Astrocyte (in vitro differentiated cells and primary cell): ENCODE results near the gene AQP5. TPM values are rescaled to one million over a fixed set of nuclear protein-coding genes. Genes with fewer than 3 reads are reported as not detected.

Source experiments
- DNase-seq: peaks from one replicate; pipeline ENCODE4 v3.0.0-alpha.2; 2010; ENCODE audit warnings: low read depth
- FAIRE-seq: peaks from 2 replicates; lab custom pipeline; 2011; peaks lifted over from hg19 to GRCh38; lab: Jason Lieb, UNC
- H2AFZ ChIP-seq: 2 replicates; pipeline ENCODE4 v1.6.0; 2012; ENCODE audit warnings: low read depth, low read length, inconsistent platforms
- H3K27ac ChIP-seq: 2 replicates; pipeline ENCODE4 v1.5.1; 2011; ENCODE audit warnings: low read depth, low read length, inconsistent platforms
- H3K27me3 ChIP-seq: 2 replicates; pipeline ENCODE4 v1.6.0; 2011; ENCODE audit warnings: low read length, inconsistent platforms; ENCODE audit not compliant: insufficient read depth
- H3K36me3 ChIP-seq: 2 replicates; pipeline ENCODE4 v1.5.1; 2011; ENCODE audit warnings: low read length, inconsistent platforms; ENCODE audit not compliant: insufficient read depth
- H3K4me1 ChIP-seq: 2 replicates; pipeline ENCODE4 v1.5.1; 2011; ENCODE audit warnings: low read length, inconsistent platforms; ENCODE audit not compliant: insufficient read depth
- H3K4me2 ChIP-seq: 2 replicates; pipeline ENCODE4 v1.6.0; 2012; ENCODE audit warnings: low read length, inconsistent platforms
- H3K4me3 ChIP-seq: 2 replicates; pipeline ENCODE4 v1.5.1; 2011; ENCODE audit warnings: low read depth, mild to moderate bottlenecking, low read length, inconsistent platforms; ENCODE audit not compliant: insufficient read depth
- H3K79me2 ChIP-seq: 2 replicates; pipeline ENCODE4 v1.6.0; 2012; ENCODE audit warnings: mild to moderate bottlenecking, low read length, inconsistent platforms; ENCODE audit not compliant: insufficient read depth
- H3K9ac ChIP-seq: 2 replicates; pipeline ENCODE4 v1.6.0; 2012; ENCODE audit warnings: mild to moderate bottlenecking, low read length, inconsistent platforms
- H3K9me3 ChIP-seq: 2 replicates; pipeline ENCODE4 v1.5.1; 2012; ENCODE audit warnings: low read depth, mild to moderate bottlenecking, low read length, inconsistent platforms; ENCODE audit not compliant: insufficient read depth
- H4K20me1 ChIP-seq: 2 replicates; pipeline ENCODE4 v1.6.0; 2012; ENCODE audit warnings: low read length, inconsistent platforms; ENCODE audit not compliant: insufficient read depth
- H3K27ac Mint-ChIP-seq: one replicate; pipeline ENCODE4 v1.8.0; 2021; ENCODE audit warnings: mild to moderate bottlenecking, mixed read lengths; ENCODE audit not compliant: unreplicated experiment
- H3K27me3 Mint-ChIP-seq: one replicate; pipeline ENCODE4 v1.8.0; 2021; ENCODE audit warnings: low read depth, mixed read lengths; ENCODE audit not compliant: unreplicated experiment
- H3K36me3 Mint-ChIP-seq: one replicate; pipeline ENCODE4 v1.8.0; 2021; ENCODE audit warnings: low read depth, mixed read lengths; ENCODE audit not compliant: unreplicated experiment
- H3K4me1 Mint-ChIP-seq: one replicate; pipeline ENCODE4 v1.8.0; 2021; ENCODE audit warnings: low read depth, mixed read lengths; ENCODE audit not compliant: unreplicated experiment
- H3K4me3 Mint-ChIP-seq: one replicate; pipeline ENCODE4 v1.8.0; 2021; ENCODE audit warnings: mild to moderate bottlenecking, moderate library complexity, mixed read lengths; ENCODE audit not compliant: unreplicated experiment
- H3K9me3 Mint-ChIP-seq: one replicate; pipeline ENCODE4 v1.8.0; 2021; ENCODE audit warnings: mild to moderate bottlenecking, mixed read lengths; ENCODE audit not compliant: unreplicated experiment
- EZH2 ChIP-seq: IDR thresholded peaks from 2 replicates; pipeline ENCODE4 v1.6.1; 2012; ENCODE audit warnings: mild to moderate bottlenecking, low read length, inconsistent platforms; ENCODE audit not compliant: insufficient read depth
- total RNA-seq: library from RNA; stranded (reverse); gene quantifications from 2 replicates; pipeline ENCODE4 v1.2.1, GENCODE V29; 2021
- TF ChIP-seq, protein P1 (sequence below): IDR thresholded peaks from 2 replicates; pipeline ENCODE4 v1.5.1; 2011; ENCODE audit warnings: low read depth, mild to moderate bottlenecking, inconsistent platforms, low read length, moderate library complexity; ENCODE audit not compliant: insufficient read depth

AQP5 gene
- total RNA-seq, 1 donor from 2014 or later, result not detected

DNA sequence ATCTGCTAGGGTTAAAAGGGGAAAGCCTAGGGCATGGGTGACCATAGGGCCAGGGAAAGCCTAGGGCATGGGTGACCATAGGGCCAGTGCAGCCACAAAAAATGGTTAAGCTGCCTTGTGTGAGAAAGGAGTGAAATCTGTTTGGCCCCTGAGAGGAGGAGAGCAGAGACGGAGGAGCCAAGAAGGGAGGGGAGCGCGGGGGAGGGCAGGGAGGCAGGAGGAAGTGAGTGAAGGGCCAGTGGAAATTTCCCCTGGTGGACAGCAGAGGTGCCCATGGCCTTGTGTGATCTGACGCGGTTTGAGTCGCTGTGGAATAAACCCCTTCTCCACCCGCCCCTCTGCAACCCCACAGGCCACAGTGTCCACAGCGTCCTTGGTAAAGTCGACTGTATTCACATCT, 10.5 kb downstream of the AQP5 start:
- H3K4me2 ChIP-seq, result no peak overlapping the region
- Mint-ChIP-seq H3K4me1 (peaks cover 4% of the 10 kb centered on the region), H3K4me3 (no peak overlapping the region), H3K36me3 (no peaks in the 10 kb centered on the region), H3K9me3 (no peaks in the 10 kb centered on the region), H3K27me3 (peaks cover 21% of the 10 kb centered on the region), H3K27ac (no peak overlapping the region)
- DNase-seq (no peak), FAIRE-seq (no peak)
- peaks cover 3% of the 10 kb centered on the region for H3K4me1 ChIP-seq
- no peak overlapping the region for H3K9ac ChIP-seq
- H3K9me3 ChIP-seq, result no peaks in the 10 kb centered on the region
- H2AFZ ChIP-seq, result no peak overlapping the region
- no peak overlapping the region for H3K4me3 ChIP-seq
- H4K20me1 ChIP-seq, result no peaks in the 10 kb centered on the region
- no peaks in the 10 kb centered on the region for H3K36me3 ChIP-seq
- no peak overlapping the region for H3K27ac ChIP-seq
- TF ChIP-seq, protein P1, sequence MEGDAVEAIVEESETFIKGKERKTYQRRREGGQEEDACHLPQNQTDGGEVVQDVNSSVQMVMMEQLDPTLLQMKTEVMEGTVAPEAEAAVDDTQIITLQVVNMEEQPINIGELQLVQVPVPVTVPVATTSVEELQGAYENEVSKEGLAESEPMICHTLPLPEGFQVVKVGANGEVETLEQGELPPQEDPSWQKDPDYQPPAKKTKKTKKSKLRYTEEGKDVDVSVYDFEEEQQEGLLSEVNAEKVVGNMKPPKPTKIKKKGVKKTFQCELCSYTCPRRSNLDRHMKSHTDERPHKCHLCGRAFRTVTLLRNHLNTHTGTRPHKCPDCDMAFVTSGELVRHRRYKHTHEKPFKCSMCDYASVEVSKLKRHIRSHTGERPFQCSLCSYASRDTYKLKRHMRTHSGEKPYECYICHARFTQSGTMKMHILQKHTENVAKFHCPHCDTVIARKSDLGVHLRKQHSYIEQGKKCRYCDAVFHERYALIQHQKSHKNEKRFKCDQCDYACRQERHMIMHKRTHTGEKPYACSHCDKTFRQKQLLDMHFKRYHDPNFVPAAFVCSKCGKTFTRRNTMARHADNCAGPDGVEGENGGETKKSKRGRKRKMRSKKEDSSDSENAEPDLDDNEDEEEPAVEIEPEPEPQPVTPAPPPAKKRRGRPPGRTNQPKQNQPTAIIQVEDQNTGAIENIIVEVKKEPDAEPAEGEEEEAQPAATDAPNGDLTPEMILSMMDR, result no peak
- no peak for TF ChIP-seq EZH2
- no peaks in the 10 kb centered on the region for H3K79me2 ChIP-seq
- H3K27me3 ChIP-seq, result peaks cover 15% of the 10 kb centered on the region

DNA sequence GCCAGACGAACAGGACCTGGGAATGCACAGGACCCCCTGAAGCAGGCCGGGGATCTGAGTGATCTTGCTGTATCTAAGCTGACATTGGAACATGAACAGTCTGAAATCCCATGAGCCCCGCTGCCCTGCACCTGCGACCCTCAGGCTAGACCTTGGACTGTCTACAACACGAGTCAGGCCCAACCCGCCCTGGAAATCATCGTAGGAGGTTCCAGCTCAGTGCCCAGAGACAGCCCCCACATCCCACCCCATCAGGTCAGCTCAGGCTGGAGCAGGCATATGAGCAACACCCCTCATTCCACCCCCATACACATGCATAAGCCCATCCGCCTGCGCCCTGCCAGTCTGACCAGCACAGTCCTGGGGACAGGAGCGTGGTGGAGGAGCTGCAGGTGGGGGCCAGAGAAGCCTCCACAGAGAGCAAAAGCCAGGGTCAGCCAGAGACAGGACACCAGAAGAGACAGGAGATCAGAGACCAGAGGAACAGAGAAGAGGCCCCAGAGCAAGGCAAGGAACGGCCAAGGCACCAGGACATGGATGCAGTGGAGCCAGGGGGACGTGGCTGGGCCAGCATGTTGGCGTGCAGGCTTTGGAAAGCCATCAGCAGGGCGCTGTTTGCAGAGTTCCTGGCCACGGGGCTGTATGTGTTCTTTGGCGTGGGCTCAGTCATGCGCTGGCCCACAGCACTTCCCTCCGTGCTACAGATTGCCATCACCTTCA, 11.1 kb downstream of the AQP5 start, which contains the start of gene AQP6:
Gene AQP6, plus strand, starts transcription at position 307 of the 720 bp plus-strand sequence. Its CDS starts 227 bp downstream, at position 534.
- Histone ChIP-seq H3K27ac (no peak within 1 kb of the TSS), H3K9me3 (no peaks in the 10 kb centered on the region), H2AFZ (no peak within 1 kb of the TSS), H4K20me1 (no peaks in the 10 kb centered on the region), H3K4me3 (no peak within 1 kb of the TSS), H3K36me3 (no peaks in the 10 kb centered on the region), H3K79me2 (no peaks in the 10 kb centered on the region), H3K4me1 (no peaks in the 10 kb centered on the region), H3K9ac (no peak within 1 kb of the TSS), H3K4me2 (no peak within 1 kb of the TSS), H3K27me3 (peaks cover 15% of the 10 kb centered on the region)
- peak within 1 kb of the TSS; percentile 66 for H3K27ac Mint-ChIP-seq
- H3K27me3 Mint-ChIP-seq, result peaks cover 20% of the 10 kb centered on the region
- H3K9me3 Mint-ChIP-seq, result no peaks in the 10 kb centered on the region
- no peak for DNase-seq
- TF ChIP-seq, protein P1, result no peak
- no peak for TF ChIP-seq EZH2
- peaks cover 4% of the 10 kb centered on the region for H3K4me1 Mint-ChIP-seq
- peak within 1 kb of the TSS; percentile 60 for H3K4me3 Mint-ChIP-seq
- no peaks in the 10 kb centered on the region for H3K36me3 Mint-ChIP-seq
- no peak for FAIRE-seq

DNA sequence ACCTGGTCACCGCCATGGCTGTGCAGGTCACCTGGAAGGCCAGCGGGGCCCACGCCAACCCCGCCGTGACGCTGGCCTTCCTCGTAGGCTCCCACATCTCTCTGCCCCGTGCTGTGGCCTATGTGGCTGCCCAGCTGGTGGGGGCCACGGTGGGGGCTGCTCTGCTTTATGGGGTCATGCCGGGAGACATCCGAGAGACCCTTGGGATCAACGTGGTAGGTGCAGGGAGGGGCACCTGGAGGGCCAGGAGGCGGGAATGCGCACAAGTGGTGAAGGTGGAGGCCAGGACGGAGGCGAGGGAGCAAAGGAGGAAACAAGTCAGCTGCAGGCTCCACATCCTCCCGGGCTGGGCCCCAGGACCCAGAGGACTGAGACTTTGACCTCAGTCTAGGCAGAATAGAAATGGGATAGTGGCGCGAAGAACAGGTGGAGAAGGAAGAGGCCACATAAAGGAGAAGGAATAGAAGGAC, 11.7 kb downstream of the AQP5 start:
- Histone ChIP-seq H3K36me3 (no peaks in the 10 kb centered on the region), H3K27ac (no peak overlapping the region), H3K4me1 (no peaks in the 10 kb centered on the region), H4K20me1 (no peaks in the 10 kb centered on the region), H3K4me2 (no peak overlapping the region), H2AFZ (no peak overlapping the region), H3K27me3 (peaks cover 15% of the 10 kb centered on the region), H3K9me3 (no peaks in the 10 kb centered on the region), H3K79me2 (no peaks in the 10 kb centered on the region), H3K4me3 (no peak overlapping the region), H3K9ac (no peak overlapping the region)
- FAIRE-seq, result no peak
- no peaks in the 10 kb centered on the region for H3K36me3 Mint-ChIP-seq
- DNase-seq, result no peak
- no peak overlapping the region for H3K27ac Mint-ChIP-seq
- no peaks in the 10 kb centered on the region for H3K9me3 Mint-ChIP-seq
- peaks cover 16% of the 10 kb centered on the region for H3K27me3 Mint-ChIP-seq
- H3K4me1 Mint-ChIP-seq, result peaks cover 4% of the 10 kb centered on the region
- TF ChIP-seq, protein P1, result no peak
- TF ChIP-seq EZH2, result no peak
- no peak overlapping the region for H3K4me3 Mint-ChIP-seq
